Measurements from ENCODE around the gene PRELID1.

DNA sequence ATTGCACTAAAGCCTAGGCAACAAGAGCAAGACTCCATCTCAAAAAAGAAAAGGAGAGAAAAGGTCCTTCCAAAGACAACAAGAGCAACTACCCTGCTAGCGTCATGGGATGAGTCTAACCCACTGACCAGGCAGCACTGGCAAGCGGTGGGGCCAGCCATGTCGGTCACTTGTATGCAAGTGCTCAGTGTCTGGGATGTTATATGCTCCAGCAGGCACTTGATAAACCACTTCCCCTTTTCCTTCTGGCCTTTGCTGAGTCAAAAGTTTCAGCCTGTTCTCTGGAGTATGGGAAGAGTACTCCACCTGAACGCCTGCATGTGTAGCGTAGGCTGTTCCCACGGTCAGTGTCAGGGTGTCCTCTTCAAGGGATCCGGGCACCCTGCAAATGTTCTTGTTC, 17.3 kb downstream of the PRELID1 start:
- TF ChIP-seq, protein P1, sequence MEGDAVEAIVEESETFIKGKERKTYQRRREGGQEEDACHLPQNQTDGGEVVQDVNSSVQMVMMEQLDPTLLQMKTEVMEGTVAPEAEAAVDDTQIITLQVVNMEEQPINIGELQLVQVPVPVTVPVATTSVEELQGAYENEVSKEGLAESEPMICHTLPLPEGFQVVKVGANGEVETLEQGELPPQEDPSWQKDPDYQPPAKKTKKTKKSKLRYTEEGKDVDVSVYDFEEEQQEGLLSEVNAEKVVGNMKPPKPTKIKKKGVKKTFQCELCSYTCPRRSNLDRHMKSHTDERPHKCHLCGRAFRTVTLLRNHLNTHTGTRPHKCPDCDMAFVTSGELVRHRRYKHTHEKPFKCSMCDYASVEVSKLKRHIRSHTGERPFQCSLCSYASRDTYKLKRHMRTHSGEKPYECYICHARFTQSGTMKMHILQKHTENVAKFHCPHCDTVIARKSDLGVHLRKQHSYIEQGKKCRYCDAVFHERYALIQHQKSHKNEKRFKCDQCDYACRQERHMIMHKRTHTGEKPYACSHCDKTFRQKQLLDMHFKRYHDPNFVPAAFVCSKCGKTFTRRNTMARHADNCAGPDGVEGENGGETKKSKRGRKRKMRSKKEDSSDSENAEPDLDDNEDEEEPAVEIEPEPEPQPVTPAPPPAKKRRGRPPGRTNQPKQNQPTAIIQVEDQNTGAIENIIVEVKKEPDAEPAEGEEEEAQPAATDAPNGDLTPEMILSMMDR (IDR thresholded peaks at IDR 0.05; ENCODE audit: insufficient read depth, low read depth, low read length) = no peak
- TF ChIP-seq EZH2 (IDR thresholded peaks at IDR 0.05; ENCODE audit: insufficient read depth, low read length) = no peak

Measured in astrocyte (in vitro differentiated cells and primary cell).